Skeletal muscle tissue (tissue), 4 donors: ENCODE measurements around the gene ZNF418. TPM values are rescaled to one million over a fixed set of nuclear protein-coding genes. Genes with fewer than 3 reads are reported as not detected.
"Not testable (repeated sequence)": the region's sequence is repeated elsewhere in the genome, so short reads cannot be mapped to it uniquely, and the experiment has no call there.

ENCODE experiments used
- H3K27ac ChIP-seq: one replicate; pipeline ENCODE4 v1.7.0; 2013; ENCODE audit warnings: mild to moderate bottlenecking, low read depth, low read length, inconsistent platforms
- H3K27me3 ChIP-seq, 3 donors: one replicate each; pipeline ENCODE4 v1.7.0; 2013; ENCODE audit warnings: low read length in 3 of 3; ENCODE audit not compliant: control insufficient read depth in 3 of 3, insufficient read depth in 3 of 3
- H3K36me3 ChIP-seq, 3 donors: one replicate each; pipeline ENCODE4 v1.7.0; 2013; ENCODE audit warnings: low read length in 3 of 3; ENCODE audit not compliant: control insufficient read depth in 3 of 3, insufficient read depth in 3 of 3
- H3K4me1 ChIP-seq, 3 donors: one replicate each; pipeline ENCODE4 v1.7.0; 2013; ENCODE audit warnings: low read length in 3 of 3, mild to moderate bottlenecking in 3 of 3; ENCODE audit not compliant: control insufficient read depth in 3 of 3, insufficient read depth in 3 of 3
- H3K4me3 ChIP-seq, 3 donors: one replicate each; pipeline ENCODE4 v1.7.0; 2013; ENCODE audit warnings: low read length in 3 of 3
- H3K9ac ChIP-seq, 3 donors: one replicate each; pipeline ENCODE4 v1.7.0; 2013; ENCODE audit warnings: low read length in 3 of 3, mild to moderate bottlenecking in 3 of 3, moderate library complexity in 2 of 3, low read depth in 1 of 3
- H3K9me3 ChIP-seq, 3 donors: one replicate each; pipeline ENCODE4 v1.7.0; 2013; ENCODE audit warnings: low read length in 3 of 3; ENCODE audit not compliant: control insufficient read depth in 3 of 3
- total RNA-seq: library from RNA; depleted of rRNA; stranded (reverse); fragments of >200 nt; gene quantifications from one replicate; pipeline ENCODE4 v1.2.3, GENCODE V29; 2014
- donor health status: Osteomylitis.

The ZNF418 gene
- total RNA-seq, 1 donor from 2014 or later = 17.2 TPM

DNA sequence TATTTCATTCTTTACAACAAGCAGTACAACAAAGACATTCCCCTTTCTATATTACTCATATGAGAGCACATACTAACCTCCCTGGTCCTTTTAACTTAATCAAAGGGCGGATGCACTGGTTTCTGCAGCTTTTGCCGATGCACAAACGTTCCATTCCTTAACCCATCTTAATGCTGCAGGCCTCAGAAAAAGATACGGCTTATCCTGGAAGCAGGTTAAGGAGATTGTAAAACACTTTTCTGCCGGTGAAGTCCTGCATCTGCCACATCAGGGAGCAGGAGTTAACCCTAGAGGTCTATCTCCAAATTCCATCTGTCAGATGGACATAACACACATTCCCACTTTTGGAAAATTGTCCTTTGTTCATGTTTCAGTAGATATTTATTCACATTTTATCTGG lies 34.9 kb downstream of the ZNF418 start:
- Histone ChIP-seq H3K4me1 (no peaks in the 10 kb centered on the region), H3K36me3 (no peaks in the 10 kb centered on the region), H3K9me3 (no peaks in the 10 kb centered on the region), H3K9ac (no peak overlapping the region), H3K27ac (no peak overlapping the region), H3K4me3 (no peak overlapping the region), H3K27me3 (no peaks in the 10 kb centered on the region)

DNA sequence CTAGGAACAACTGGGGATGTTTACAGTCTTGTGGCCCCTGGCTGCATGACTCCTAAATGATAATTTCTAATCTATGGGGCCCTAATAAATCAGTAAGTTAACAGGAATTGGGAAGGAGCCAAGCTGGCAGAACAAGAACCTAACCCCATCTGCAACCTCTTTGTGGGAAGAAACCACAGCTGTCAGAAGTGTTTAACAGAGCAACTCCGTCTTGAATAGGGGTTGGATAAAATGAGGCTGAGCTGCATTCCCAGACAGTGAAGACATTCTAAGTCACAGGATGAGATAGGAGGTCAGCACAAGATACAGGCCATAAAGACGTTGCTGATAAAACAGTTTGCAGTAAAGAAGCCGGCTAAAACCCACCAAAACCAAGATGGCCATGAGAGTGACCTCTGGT lies 44.5 kb downstream of the ZNF418 start:
- not testable (repeated sequence) for H3K4me3 ChIP-seq, H3K27me3 ChIP-seq, H3K36me3 ChIP-seq, H3K9ac ChIP-seq, H3K9me3 ChIP-seq, H3K27ac ChIP-seq
- peaks cover 5 to 19% (median 7%) of the 10 kb centered on the region in 3 donors for H3K4me1 ChIP-seq

DNA sequence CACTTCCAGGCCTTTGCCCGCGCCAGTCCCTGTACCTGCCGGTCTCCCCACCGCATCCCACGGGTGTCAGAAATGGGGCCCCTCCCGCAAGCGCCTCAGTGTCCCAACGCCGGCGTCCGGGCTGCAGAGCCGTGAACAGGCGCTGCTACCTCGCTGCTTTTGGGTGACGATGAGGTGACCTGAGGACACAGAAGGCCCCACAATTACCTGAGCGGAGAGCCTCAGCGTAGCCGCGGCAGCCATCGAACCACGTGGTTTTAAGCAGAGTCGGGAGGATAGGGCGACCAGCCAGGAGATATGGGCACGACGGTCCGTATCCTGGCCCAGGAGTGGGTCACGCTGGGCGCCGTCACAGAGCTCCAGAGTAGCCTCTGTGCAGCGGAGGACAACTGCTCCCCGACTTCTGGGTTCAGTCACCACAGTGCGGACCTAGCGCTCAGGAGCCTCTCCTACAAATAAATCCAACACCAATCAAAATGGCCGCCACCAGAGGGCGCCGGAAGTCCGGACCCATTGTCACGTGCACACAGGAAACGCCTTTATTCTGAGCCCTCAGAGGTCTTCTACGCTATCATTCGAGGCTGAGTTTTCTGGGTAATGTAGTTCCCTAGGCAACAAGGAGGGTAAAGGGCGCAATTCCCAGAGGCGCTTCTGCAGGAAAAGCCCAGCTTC lies 46.5 kb downstream of the ZNF418 start, which contains the start of gene ZNF814:
ZNF814 (minus strand) TSS at position 478 of the 672 bp plus-strand sequence; CDS start at position 243, 235 bp downstream.
- Histone ChIP-seq H3K27me3 (no peaks in the 10 kb centered on the region), H3K4me3 (peak within 1 kb of the TSS; percentile 69 to 98 (median 96)), H3K36me3 (peaks cover 3 to 18% (median 8%) of the 10 kb centered on the region in 3 donors), H3K27ac (peak within 1 kb of the TSS; percentile 79), H3K4me1 (peaks cover 5 to 19% (median 7%) of the 10 kb centered on the region in 3 donors), H3K9me3 (no peaks in the 10 kb centered on the region), H3K9ac (peak within 1 kb of the TSS; percentile 79 to 96 (median 85))

DNA sequence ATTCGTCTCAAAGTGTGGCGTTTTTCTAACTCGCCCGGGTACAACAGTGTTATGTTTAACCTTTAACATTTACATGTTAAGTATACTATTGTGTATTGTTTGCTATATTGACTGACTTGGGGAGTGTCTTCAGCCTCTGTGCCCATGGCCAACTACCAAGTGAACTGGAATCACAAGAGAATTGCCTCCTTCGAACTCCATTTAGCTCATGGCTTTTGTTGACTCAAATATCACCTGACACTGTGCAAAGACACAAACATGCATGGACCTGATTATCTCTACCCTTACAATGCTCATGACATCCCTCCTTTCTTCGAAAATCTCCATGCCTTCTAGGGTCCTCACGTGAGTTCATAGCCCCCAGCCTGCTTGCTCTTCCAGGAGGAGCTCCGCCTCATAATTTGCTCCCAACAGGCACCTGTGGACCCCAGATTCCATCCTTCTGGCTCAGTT lies 47.1 kb downstream of the ZNF418 start:
- peaks cover 3 to 18% (median 8%) of the 10 kb centered on the region in 3 donors for H3K36me3 ChIP-seq
- H3K27ac ChIP-seq = peak overlapping the region; percentile 79
- no peaks in the 10 kb centered on the region for H3K9me3 ChIP-seq
- H3K27me3 ChIP-seq = no peaks in the 10 kb centered on the region
- peak overlapping the region; percentile 79 to 96 (median 85) for H3K9ac ChIP-seq
- peak overlapping the region; percentile 69 to 98 (median 96) for H3K4me3 ChIP-seq
- peaks cover 5 to 19% (median 7%) of the 10 kb centered on the region in 3 donors for H3K4me1 ChIP-seq

DNA sequence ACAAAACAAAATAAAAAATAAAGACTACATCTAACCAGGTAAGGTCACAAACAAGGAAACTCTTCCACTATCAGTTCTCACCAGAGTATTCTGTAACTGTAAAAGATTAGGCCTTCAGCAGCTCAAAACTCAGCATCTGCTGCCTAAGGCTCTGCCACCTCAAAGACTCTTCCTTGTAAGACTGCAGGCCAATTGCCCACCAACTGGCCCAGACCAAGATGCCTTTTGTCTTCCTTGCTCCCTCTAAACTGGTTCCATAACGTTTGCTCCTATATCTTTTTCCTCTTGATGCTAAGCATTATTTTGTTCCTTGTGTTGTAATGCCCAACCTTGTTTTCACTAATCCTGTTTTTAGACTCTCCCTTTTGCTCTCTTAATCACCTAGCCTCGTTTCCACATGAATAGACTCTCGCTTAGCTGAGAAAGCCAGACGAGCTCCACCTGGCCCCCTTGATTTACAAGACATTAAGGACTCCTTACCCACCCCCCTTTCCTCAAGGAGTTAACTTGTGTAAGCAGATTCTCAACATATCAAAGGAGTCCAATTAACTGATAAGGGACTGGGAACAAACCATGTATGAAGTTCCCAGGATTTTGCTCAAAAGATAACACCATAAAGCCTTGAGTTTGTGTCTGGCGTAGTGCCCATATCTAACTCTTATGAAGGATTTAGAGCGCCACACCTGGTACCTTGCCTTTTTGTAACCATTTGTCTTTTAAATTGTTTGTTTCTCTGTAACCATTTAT lies 47.8 kb downstream of the ZNF418 start:
- H3K27me3 ChIP-seq = no peaks in the 10 kb centered on the region
- no peak overlapping the region for H3K27ac ChIP-seq
- peak overlapping the region; percentile 0 to 96 (median 35) for H3K4me3 ChIP-seq
- H3K9ac ChIP-seq = peak overlapping the region in 2 of 3 donors; percentile 14 to 33
- no peaks in the 10 kb centered on the region for H3K9me3 ChIP-seq
- H3K4me1 ChIP-seq = peaks cover 5 to 19% (median 7%) of the 10 kb centered on the region in 3 donors
- peaks cover 3 to 18% (median 8%) of the 10 kb centered on the region in 3 donors for H3K36me3 ChIP-seq

DNA sequence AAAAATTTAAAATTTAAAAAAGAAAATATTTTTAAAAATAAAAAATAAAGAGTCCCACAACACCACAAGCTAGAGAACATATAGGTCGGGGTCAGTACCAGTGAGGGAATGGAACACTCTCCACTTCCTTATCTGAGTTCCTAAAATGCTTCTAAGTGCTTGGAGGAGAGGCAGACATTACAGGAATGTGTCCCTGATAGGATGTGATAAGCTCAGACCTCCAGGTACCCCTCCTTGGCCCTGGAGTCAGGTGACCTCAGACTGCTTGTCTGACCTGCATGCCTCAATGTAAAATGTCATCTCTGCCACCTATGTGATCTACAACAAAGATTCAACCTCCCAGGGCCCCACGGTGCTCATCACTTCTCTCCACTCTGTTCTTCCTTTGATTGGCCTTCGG lies 49.2 kb downstream of the ZNF418 start:
- H3K9ac ChIP-seq = no peak overlapping the region
- peaks cover 5 to 19% (median 7%) of the 10 kb centered on the region in 3 donors for H3K4me1 ChIP-seq
- no peak overlapping the region for H3K27ac ChIP-seq
- H3K9me3 ChIP-seq = no peaks in the 10 kb centered on the region
- H3K4me3 ChIP-seq = no peak overlapping the region
- no peaks in the 10 kb centered on the region for H3K27me3 ChIP-seq
- peaks cover 3 to 18% (median 8%) of the 10 kb centered on the region in 3 donors for H3K36me3 ChIP-seq

DNA sequence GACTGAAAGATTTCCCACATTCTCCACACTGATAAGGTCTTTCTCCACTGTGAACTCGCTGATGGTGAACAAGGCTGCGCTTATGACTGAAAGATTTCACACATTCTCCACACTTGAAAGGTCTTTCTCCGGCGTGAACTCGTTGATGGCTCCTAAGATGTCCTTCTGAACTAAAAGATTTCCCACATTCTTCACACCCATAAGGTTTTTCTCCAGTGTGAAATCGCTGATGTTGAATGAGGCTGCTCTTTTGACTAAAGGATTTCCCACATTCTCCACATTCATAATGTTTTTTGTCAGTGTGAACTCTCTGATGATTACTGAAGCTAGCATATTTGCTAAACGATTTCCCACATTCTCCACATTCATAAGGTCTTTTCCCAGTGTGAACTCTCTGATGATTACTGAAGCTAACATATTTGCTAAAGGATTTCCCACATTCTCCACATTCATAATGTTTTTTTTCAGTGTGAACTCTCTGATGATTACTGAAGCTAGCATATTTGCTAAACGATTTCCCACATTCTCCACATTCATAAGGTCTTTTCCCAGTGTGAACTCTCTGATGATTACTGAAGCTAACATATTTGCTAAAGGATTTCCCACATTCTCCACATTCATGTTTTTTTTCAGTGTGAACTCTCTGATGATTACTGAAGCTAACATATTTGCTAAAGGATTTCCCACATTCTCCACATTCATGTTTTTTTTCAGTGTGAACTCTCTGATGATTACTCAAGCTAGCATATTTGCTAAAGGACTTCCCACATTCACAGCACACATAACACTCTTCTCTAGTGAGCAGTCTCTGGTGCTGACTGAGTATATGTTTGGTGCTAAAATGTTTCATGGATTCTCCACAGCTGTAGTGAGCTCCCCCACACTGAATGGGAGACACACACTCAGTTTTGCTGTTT lies 61.1 kb downstream of the ZNF418 start:
- H3K36me3 ChIP-seq = peaks cover 10 to 34% (median 13%) of the 10 kb centered on the region in 3 donors
- peaks cover 12 to 34% (median 18%) of the 10 kb centered on the region in 3 donors for H3K9me3 ChIP-seq
- not testable (repeated sequence) for H3K9ac ChIP-seq, H3K27ac ChIP-seq, H3K27me3 ChIP-seq, H3K4me3 ChIP-seq, H3K4me1 ChIP-seq

DNA sequence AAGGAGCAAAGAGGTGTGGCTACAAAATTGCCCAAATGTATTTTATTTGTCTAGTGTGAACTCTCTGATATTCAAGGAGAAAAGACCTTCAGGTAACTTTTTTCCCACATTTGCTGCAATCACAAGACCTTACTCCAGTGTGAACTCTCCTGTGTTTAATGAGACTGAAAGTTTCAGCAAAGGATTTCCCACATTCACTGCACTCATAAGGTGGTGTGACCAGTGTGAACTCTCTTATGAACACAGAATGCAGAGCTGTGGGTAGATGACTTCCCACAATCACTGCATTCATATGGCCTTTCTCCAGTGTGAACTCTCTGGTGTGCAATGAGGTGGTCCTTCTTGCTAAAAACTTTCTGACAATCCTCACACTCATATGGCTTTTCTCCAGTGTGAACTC lies 62.8 kb downstream of the ZNF418 start:
- H3K4me3 ChIP-seq = peak overlapping the region in 1 of 3 donors; percentile 5
- no peak overlapping the region for H3K27ac ChIP-seq
- peaks cover 16 to 38% (median 22%) of the 10 kb centered on the region in 3 donors for H3K9me3 ChIP-seq
- peaks cover 17 to 42% (median 19%) of the 10 kb centered on the region in 3 donors for H3K36me3 ChIP-seq
- no peaks in the 10 kb centered on the region for H3K4me1 ChIP-seq
- H3K9ac ChIP-seq = no peak overlapping the region
- no peaks in the 10 kb centered on the region for H3K27me3 ChIP-seq
